ENCODE measurements around the gene HDAC10.
"Not testable (repeated sequence)": the region's sequence is repeated elsewhere in the genome, so short reads cannot be mapped to it uniquely, and the experiment has no call there.

The HDAC10 gene

GRCh38 chr22:50278956-50279619, 28.0 kb upstream of the HDAC10 start:
- Histone ChIP-seq H3K36me3 (ENCODE audit: insufficient read depth, low read length) (peaks cover 24% of the 10 kb centered on the region), H3K4me1 (ENCODE audit: insufficient read depth, low read length) (no peaks in the 10 kb centered on the region), H3K9me3 (ENCODE audit: control insufficient read depth, insufficient read depth, low read length) (peaks cover 8% of the 10 kb centered on the region; the same call in 1 of the 2 replicates), H3K9ac (ENCODE audit: low read depth, low read length) (no peak overlapping the region)

- Histone ChIP-seq H3K9ac (ENCODE audit: low read depth, low read length) (no peak overlapping the region), H3K36me3 (ENCODE audit: insufficient read depth, low read length) (peaks cover 24% of the 10 kb centered on the region), H3K4me1 (ENCODE audit: insufficient read depth, low read length) (no peaks in the 10 kb centered on the region), H3K9me3 (ENCODE audit: control insufficient read depth, insufficient read depth, low read length) (peaks cover 8% of the 10 kb centered on the region; the same call in 1 of the 2 replicates)
Observed at GRCh38 chr22:50278461-50278860, 27.4 kb upstream of the HDAC10 start.

- Histone ChIP-seq H3K36me3 (ENCODE audit: insufficient read depth, low read length) (peaks cover 24% of the 10 kb centered on the region), H3K9ac (ENCODE audit: low read depth, low read length) (no peak overlapping the region), H3K9me3 (ENCODE audit: control insufficient read depth, insufficient read depth, low read length) (peaks cover 8% of the 10 kb centered on the region; the same call in 1 of the 2 replicates), H3K4me1 (ENCODE audit: insufficient read depth, low read length) (no peaks in the 10 kb centered on the region)
Observed at GRCh38 chr22:50277761-50278160, 26.7 kb upstream of the HDAC10 start.

GRCh38 chr22:50276143-50276542, 25.1 kb upstream of the HDAC10 start:
- peaks cover 24% of the 10 kb centered on the region for H3K36me3 ChIP-seq (ENCODE audit: insufficient read depth, low read length)
- H3K9ac ChIP-seq (ENCODE audit: low read depth, low read length): no peak overlapping the region
- H3K9me3 ChIP-seq (ENCODE audit: control insufficient read depth, insufficient read depth, low read length): peaks cover 8% of the 10 kb centered on the region; the same call in 1 of the 2 replicates
- H3K4me1 ChIP-seq (ENCODE audit: insufficient read depth, low read length): no peaks in the 10 kb centered on the region; the same call in 1 of the 2 replicates

- Histone ChIP-seq H3K9me3 (ENCODE audit: control insufficient read depth, insufficient read depth, low read length) (peaks cover 8% of the 10 kb centered on the region; the same call in 1 of the 2 replicates), H3K4me1 (ENCODE audit: insufficient read depth, low read length) (no peaks in the 10 kb centered on the region; the same call in 1 of the 2 replicates), H3K36me3 (ENCODE audit: insufficient read depth, low read length) (peaks cover 24% of the 10 kb centered on the region), H3K9ac (ENCODE audit: low read depth, low read length) (no peak overlapping the region)
Observed at GRCh38 chr22:50275181-50276055, 24.4 kb upstream of the HDAC10 start.

- H3K9me3 ChIP-seq (ENCODE audit: control insufficient read depth, insufficient read depth, low read length): peaks cover 8% of the 10 kb centered on the region; the same call in 1 of the 2 replicates
- no peak overlapping the region for H3K9ac ChIP-seq (ENCODE audit: low read depth, low read length)
- no peaks in the 10 kb centered on the region; the same call in 1 of the 2 replicates for H3K4me1 ChIP-seq (ENCODE audit: insufficient read depth, low read length)
- peaks cover 21% of the 10 kb centered on the region for H3K36me3 ChIP-seq (ENCODE audit: insufficient read depth, low read length)
Observed at GRCh38 chr22:50274771-50275170, 23.7 kb upstream of the HDAC10 start.

- Histone ChIP-seq H3K36me3 (ENCODE audit: insufficient read depth, low read length) (peaks cover 16% of the 10 kb centered on the region), H3K9me3 (ENCODE audit: control insufficient read depth, insufficient read depth, low read length) (peaks cover 8% of the 10 kb centered on the region; the same call in 1 of the 2 replicates), H3K4me1 (ENCODE audit: insufficient read depth, low read length) (peaks cover 3% of the 10 kb centered on the region; the same call in 1 of the 2 replicates), H3K9ac (ENCODE audit: low read depth, low read length) (no peak overlapping the region)
Observed at GRCh38 chr22:50274311-50274710, 23.2 kb upstream of the HDAC10 start.

GRCh38 chr22:50273781-50274180, 22.7 kb upstream of the HDAC10 start:
- not testable (repeated sequence) for H3K9me3 ChIP-seq (ENCODE audit: control insufficient read depth, insufficient read depth, low read length); H3K4me1 ChIP-seq (ENCODE audit: insufficient read depth, low read length); H3K9ac ChIP-seq (ENCODE audit: low read depth, low read length)
- H3K36me3 ChIP-seq (ENCODE audit: insufficient read depth, low read length): peaks cover 16% of the 10 kb centered on the region

- not testable (repeated sequence) for H3K4me1 ChIP-seq (ENCODE audit: insufficient read depth, low read length)
Observed at GRCh38 chr22:50273352-50273751, 22.3 kb upstream of the HDAC10 start.

GRCh38 chr22:50272044-50272802, 21.2 kb upstream of the HDAC10 start:
- Histone ChIP-seq H3K9me3 (ENCODE audit: control insufficient read depth, insufficient read depth, low read length) (peaks cover 8% of the 10 kb centered on the region; the same call in 1 of the 2 replicates), H3K4me1 (ENCODE audit: insufficient read depth, low read length) (peaks cover 10% of the 10 kb centered on the region; the same call in 1 of the 2 replicates), H3K9ac (ENCODE audit: low read depth, low read length) (no peak overlapping the region), H3K36me3 (ENCODE audit: insufficient read depth, low read length) (peaks cover 6% of the 10 kb centered on the region)

More at GRCh38 chr22:50273352-50273751, 22.3 kb upstream of the HDAC10 start:
- H3K36me3 ChIP-seq (ENCODE audit: insufficient read depth, low read length): peaks cover 16% of the 10 kb centered on the region
- not testable (repeated sequence) for H3K9ac ChIP-seq (ENCODE audit: low read depth, low read length); H3K9me3 ChIP-seq (ENCODE audit: control insufficient read depth, insufficient read depth, low read length)

- H3K36me3 ChIP-seq (ENCODE audit: insufficient read depth, low read length): peaks cover 5% of the 10 kb centered on the region; the same call in 1 of the 2 replicates
- H3K4me1 ChIP-seq (ENCODE audit: insufficient read depth, low read length): peaks cover 10% of the 10 kb centered on the region; the same call in 1 of the 2 replicates
- H3K9me3 ChIP-seq (ENCODE audit: control insufficient read depth, insufficient read depth, low read length): peaks cover 6% of the 10 kb centered on the region; the same call in 1 of the 2 replicates
- peak overlapping the region; percentile 32; the same call in 1 of the 2 replicates for H3K9ac ChIP-seq (ENCODE audit: low read depth, low read length)
Observed at GRCh38 chr22:50271519-50271970, 20.5 kb upstream of the HDAC10 start.

GRCh38 chr22:50270666-50271394, 19.8 kb upstream of the HDAC10 start:
- H3K36me3 ChIP-seq (ENCODE audit: insufficient read depth, low read length): peaks cover 5% of the 10 kb centered on the region; the same call in 1 of the 2 replicates
- H3K4me1 ChIP-seq (ENCODE audit: insufficient read depth, low read length): peaks cover 10% of the 10 kb centered on the region; the same call in 1 of the 2 replicates
- H3K9ac ChIP-seq (ENCODE audit: low read depth, low read length): peak overlapping the region; percentile 36; the same call in 1 of the 2 replicates
- H3K9me3 ChIP-seq (ENCODE audit: control insufficient read depth, insufficient read depth, low read length): peaks cover under 1% of the 10 kb centered on the region; the same call in 1 of the 2 replicates

- peaks cover under 1% of the 10 kb centered on the region; the same call in 1 of the 2 replicates for H3K36me3 ChIP-seq (ENCODE audit: insufficient read depth, low read length)
- no peaks in the 10 kb centered on the region for H3K9me3 ChIP-seq (ENCODE audit: control insufficient read depth, insufficient read depth, low read length)
- H3K4me1 ChIP-seq (ENCODE audit: insufficient read depth, low read length): peaks cover 10% of the 10 kb centered on the region; the same call in 1 of the 2 replicates
- peak within 1 kb of the TSS; percentile 45; the same call in 1 of the 2 replicates for H3K9ac ChIP-seq (ENCODE audit: low read depth, low read length)
Observed at GRCh38 chr22:50269970-50270665, 19.1 kb upstream of the HDAC10 start, which contains the start of gene MAPK11. MAPK11 (minus strand) TSS chr22:50270380; CDS start chr22:50270292, 88 bp downstream.

Measured in ES-I3 (cell line).